ENCODE data around the gene MARVELD1. TPM values are rescaled to one million over a fixed set of nuclear protein-coding genes. Genes with fewer than 3 reads are reported as not detected.

Gene MARVELD1
- total and polyA plus RNA-seq, 2 of the 13 experiments (the other 11 are each of a cell fraction or from before 2014, with no cell fraction given), result not detected

GRCh38 chr10:97726636-97727178 is 13.2 kb downstream of the MARVELD1 start (continued):
- TF ChIP-seq HNF4G (IDR thresholded peaks at IDR 0.05; ENCODE audit: borderline replicate concordance, low read depth, low read length) (no peak), HNF4G (CRISPR knock-in tag; IDR thresholded peaks at IDR 0.05; ENCODE audit: borderline replicate concordance, low read depth) (no peak), TFAP4 (IDR thresholded peaks at IDR 0.05; ENCODE audit: borderline replicate concordance, low read depth) (peak; percentile 57; the same call in 1 of the 2 replicates), ZBTB7A (CRISPR knock-in tag; IDR thresholded peaks at IDR 0.05) (peak; percentile 30; the same call in 1 of the 2 replicates), EHMT2 (IDR thresholded peaks at IDR 0.05; ENCODE audit: borderline replicate concordance, low read depth, low read length) (no peak), ZNF33A (CRISPR knock-in tag; IDR thresholded peaks at IDR 0.05; ENCODE audit: borderline replicate concordance) (no peak), HNF4A (CRISPR knock-in tag; IDR thresholded peaks at IDR 0.05) (0 out of 2 replicates have a peak, but pooled peaks have one; percentile 7), NR2F6 (IDR thresholded peaks at IDR 0.05) (0 out of 2 replicates have a peak, but pooled peaks have one; percentile 29), NR2F6 (CRISPR knock-in tag; IDR thresholded peaks at IDR 0.05) (0 out of 2 replicates have a peak, but pooled peaks have one; percentile 23)

- H3K4me3 ChIP-seq (replicated peaks in 1 of 3; ENCODE audit: insufficient read depth in 1 of 3, low read depth in 2 of 3, low read length in 3 of 3), result no peak overlapping the region
- no peaks in the 10 kb centered on the region; a peak in 1 of 5 replicates for H3K27me3 ChIP-seq (ENCODE audit: control insufficient read depth in 1 of 2, insufficient read depth in 2 of 2, low read length in 2 of 2)
- H3K79me2 ChIP-seq (ENCODE audit: insufficient read depth, low read length), result no peaks in the 10 kb centered on the region
- TF ChIP-seq CEBPB (IDR thresholded peaks at IDR 0.05; ENCODE audit: borderline replicate concordance, low read depth, low read length), result peak; percentile 63; the same call in 1 of the 2 replicates
- no peak for TF ChIP-seq FOXP4 (CRISPR knock-in tag; IDR thresholded peaks at IDR 0.05)
- TF ChIP-seq TOE1 (CRISPR knock-in tag; IDR thresholded peaks at IDR 0.05), result no peak
- TF ChIP-seq SNAPC5 (CRISPR knock-in tag; IDR thresholded peaks at IDR 0.05; ENCODE audit: borderline replicate concordance), result no peak
- H2AFZ ChIP-seq (ENCODE audit: low read length), result no peak overlapping the region
- intact Hi-C loops (cut with micrococcal nuclease; ENCODE audit: unreplicated experiment) (no loop called here), in situ Hi-C loops (cut with HindIII; ENCODE audit: extremely low pct_ligation_motif_present, low pct_unique_long_range_greater_than_20kb) (no loop called here)
- CTCF ChIA-PET (ENCODE audit: low intra/inter-chr PET ratio, low total read pairs), result interaction anchor here (1.2 kb wide), 1 partner anchor 19 kb away, joined by 6 read pairs; no protein-coding TSS in a partner anchor
- H3K36me3 ChIP-seq (replicated peaks in 1 of 2; ENCODE audit: control insufficient read depth in 1 of 2, insufficient read depth in 2 of 2, low read length in 2 of 2), result no peaks in the 10 kb centered on the region
- 67% methylated on average over 5 of the region's 5 CpGs for WGBS (ENCODE audit: low lambda C conversion rate)
- no peak overlapping the region for H3K27ac ChIP-seq (ENCODE audit: extremely low read length, insufficient read depth, low read length)
- no peak overlapping the region for H3K4me2 ChIP-seq (ENCODE audit: low read depth, low read length)
- no peaks in the 10 kb centered on the region for H4K20me1 ChIP-seq (ENCODE audit: insufficient read depth, low read length)
- FAIRE-seq (no peak), ATAC-seq (no peak), DNase-seq (ENCODE audit: low spot score) (no peak)
- peaks cover 20% of the 10 kb centered on the region for H3K4me1 ChIP-seq (ENCODE audit: insufficient read depth, low read length)
- no peaks in the 10 kb centered on the region for H3K9me3 ChIP-seq (ENCODE audit: low read length)
- H3K9ac ChIP-seq (ENCODE audit: insufficient read depth, low read depth, low read length), result no peak overlapping the region
- POLR2A ChIA-PET, result no interaction called here
- BruUV-seq (replicated peaks), result no TSS peak
Measured at GRCh38 chr10:97729014-97729413, 15.5 kb downstream of the MARVELD1 start.

Data from HepG2 (cell line).